ENCODE data around the gene TRNP1. TPM values are rescaled to one million over a fixed set of nuclear protein-coding genes. Genes with fewer than 3 reads are reported as not detected.
"Not testable (repeated sequence)": the region's sequence is repeated elsewhere in the genome, so short reads cannot be mapped to it uniquely, and the experiment has no call there.

The TRNP1 gene, protein sequence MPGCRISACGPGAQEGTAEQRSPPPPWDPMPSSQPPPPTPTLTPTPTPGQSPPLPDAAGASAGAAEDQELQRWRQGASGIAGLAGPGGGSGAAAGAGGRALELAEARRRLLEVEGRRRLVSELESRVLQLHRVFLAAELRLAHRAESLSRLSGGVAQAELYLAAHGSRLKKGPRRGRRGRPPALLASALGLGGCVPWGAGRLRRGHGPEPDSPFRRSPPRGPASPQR
- polyA plus RNA-seq (2013, experiment 1 of 2): 21.5 TPM
- 22.9 TPM for polyA plus RNA-seq (2013, experiment 2 of 2)

DNA sequence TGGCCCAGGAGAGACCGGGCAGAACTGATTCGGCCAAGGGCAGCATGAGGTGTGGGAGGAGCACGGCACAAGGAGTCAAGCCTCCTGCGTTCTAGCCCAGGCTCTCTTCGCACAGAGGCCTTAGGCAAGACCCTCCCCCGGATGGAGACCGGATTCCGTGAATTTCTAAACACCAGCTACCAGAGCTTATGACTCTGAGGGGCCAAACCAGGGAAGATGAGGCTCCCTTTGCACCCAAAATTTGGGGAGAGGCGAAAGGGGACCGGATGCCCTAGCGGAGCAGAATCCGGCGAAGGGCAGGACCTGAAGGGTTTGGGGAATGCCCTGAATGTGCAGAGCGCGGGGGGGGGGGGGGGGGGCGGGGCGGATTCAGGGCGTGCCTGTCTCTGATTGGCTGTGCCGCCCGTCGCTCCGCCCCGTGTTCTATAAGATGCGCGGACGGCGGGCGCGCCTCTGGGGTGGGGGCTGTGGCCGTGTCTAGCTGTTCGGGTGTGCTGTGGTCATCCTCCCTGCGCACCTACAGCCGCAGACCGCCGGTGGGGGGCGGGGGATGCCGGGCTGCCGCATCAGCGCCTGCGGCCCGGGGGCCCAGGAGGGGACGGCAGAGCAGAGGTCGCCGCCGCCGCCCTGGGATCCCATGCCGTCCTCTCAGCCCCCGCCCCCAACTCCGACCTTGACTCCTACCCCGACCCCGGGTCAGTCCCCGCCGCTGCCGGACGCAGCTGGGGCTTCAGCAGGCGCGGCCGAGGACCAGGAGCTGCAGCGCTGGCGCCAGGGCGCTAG, at the start of gene TRNP1:
Gene TRNP1 (plus strand): TSS at position 456 of the 783 bp plus-strand sequence. CDS start 95 bp downstream, at position 551.
- Histone ChIP-seq H3K4me1 (ENCODE audit: insufficient read depth, low read length) (peaks cover 29% of the 10 kb centered on the region), H3K9ac (ENCODE audit: low read depth, low read length) (peak within 1 kb of the TSS; percentile 75), H3K27me3 (ENCODE audit: insufficient read depth, low read length) (peaks cover 34% of the 10 kb centered on the region; the same call in 1 of the 2 replicates), H3K4me3 (ENCODE audit: low read length) (peak within 1 kb of the TSS; percentile 81), H3K36me3 (ENCODE audit: insufficient read depth, low read length) (peaks cover 9% of the 10 kb centered on the region), H3K9me3 (ENCODE audit: insufficient read depth, low read depth, low read length) (no peaks in the 10 kb centered on the region), H3K27ac (ENCODE audit: low read depth, low read length) (peak within 1 kb of the TSS; percentile 14; the same call in 1 of the 2 replicates)
- WGBS: 1% methylated on average over 56 of the region's 61 CpGs

DNA sequence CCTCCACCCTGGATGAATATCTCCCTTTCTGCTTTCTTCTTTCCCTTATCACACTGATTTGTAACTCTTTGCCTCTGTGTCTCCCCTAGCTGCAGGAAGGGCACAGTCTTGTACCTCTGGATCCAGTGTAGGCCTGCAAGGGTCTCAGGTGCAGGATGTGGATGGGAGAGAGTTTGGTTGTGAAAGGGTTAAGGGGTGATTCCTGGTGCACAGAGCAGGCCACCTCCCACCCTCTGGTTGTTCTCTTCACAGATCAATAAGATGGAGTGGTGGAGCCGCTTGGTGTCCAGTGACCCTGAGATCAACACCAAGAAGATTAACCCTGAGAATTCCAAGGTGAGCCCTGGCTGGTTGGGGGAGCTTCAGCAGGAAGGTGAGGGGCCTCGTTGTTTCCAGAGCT, 48.4 kb upstream of the TRNP1 start:
- Histone ChIP-seq H3K9ac (ENCODE audit: low read depth, low read length) (no peak overlapping the region), H3K4me3 (ENCODE audit: low read length) (no peak overlapping the region), H3K27me3 (ENCODE audit: insufficient read depth, low read length) (no peaks in the 10 kb centered on the region), H3K36me3 (ENCODE audit: insufficient read depth, low read length) (peaks cover 72% of the 10 kb centered on the region), H3K27ac (ENCODE audit: low read depth, low read length) (no peak overlapping the region), H3K4me1 (ENCODE audit: insufficient read depth, low read length) (no peaks in the 10 kb centered on the region), H3K9me3 (ENCODE audit: insufficient read depth, low read depth, low read length) (no peaks in the 10 kb centered on the region)
- 92% methylated on average over 2 of the region's 2 CpGs for WGBS

DNA sequence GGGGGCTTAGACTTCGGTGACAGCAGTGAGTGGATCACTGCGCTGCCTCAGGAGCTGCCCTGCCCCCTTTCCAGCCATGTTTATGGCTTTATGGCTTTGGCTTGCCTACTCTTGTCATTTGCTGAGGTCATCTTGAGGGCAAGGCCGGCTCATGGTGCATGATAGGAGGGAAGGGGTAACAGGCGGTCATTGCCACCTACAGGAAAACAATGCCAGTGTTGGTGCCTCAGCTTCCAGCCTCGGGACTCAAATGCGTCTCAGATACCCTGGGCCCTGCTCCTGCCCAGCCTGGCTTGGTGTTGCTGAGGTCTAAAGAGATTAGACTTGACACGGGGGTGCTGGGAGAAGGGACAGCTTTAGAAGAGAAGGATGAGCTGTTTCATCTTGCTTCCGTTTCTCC, 47.8 kb upstream of the TRNP1 start:
- no peak overlapping the region for H3K27ac ChIP-seq (ENCODE audit: low read depth, low read length)
- no peaks in the 10 kb centered on the region for H3K9me3 ChIP-seq (ENCODE audit: insufficient read depth, low read depth, low read length)
- H3K27me3 ChIP-seq (ENCODE audit: insufficient read depth, low read length): no peaks in the 10 kb centered on the region
- WGBS: 94% methylated on average over 8 of the region's 8 CpGs
- H3K9ac ChIP-seq (ENCODE audit: low read depth, low read length): no peak overlapping the region
- H3K4me1 ChIP-seq (ENCODE audit: insufficient read depth, low read length): no peaks in the 10 kb centered on the region
- H3K36me3 ChIP-seq (ENCODE audit: insufficient read depth, low read length): peaks cover 72% of the 10 kb centered on the region
- H3K4me3 ChIP-seq (ENCODE audit: low read length): no peak overlapping the region

DNA sequence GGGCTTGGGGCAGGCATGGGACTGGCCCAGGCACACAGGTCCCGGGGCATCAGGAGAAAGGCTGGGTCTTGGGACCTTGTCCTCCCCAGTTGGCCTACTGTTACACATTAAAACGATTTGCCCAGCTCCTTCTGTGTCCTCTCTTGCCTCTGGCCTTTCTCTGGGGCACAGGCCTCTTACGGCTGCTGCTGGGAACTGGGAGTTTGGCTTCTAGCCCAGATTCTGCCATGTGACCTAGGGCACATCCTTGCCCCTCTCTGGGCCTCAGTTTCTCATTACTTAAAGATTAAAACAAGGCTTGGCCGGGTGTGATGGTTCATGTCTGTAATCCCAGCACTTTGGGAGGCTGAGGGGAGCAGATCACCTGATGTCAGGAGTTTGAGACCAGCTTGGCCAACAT, 47.2 kb upstream of the TRNP1 start:
- Histone ChIP-seq H3K36me3 (ENCODE audit: insufficient read depth, low read length) (peaks cover 68% of the 10 kb centered on the region), H3K27ac (ENCODE audit: low read depth, low read length) (no peak overlapping the region)
- 94% methylated on average over 4 of the region's 4 CpGs for WGBS

DNA sequence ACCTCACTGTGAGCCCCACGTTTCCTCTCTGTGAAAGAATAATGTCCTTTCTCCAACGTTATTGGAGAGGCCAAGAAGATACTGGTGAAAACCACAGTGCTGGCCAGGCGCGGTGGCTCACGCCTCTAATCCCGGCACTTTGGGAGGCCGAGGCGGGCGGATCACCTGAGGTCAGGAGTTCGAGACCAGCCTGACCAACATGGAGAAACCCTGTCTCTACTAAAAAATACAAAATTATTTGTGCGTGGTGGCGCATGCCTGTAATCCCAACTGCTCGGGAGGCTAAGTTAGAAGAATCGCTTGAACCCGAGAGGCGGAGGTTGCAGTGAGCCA, 44.8 kb upstream of the TRNP1 start:
- H3K9ac ChIP-seq (ENCODE audit: low read depth, low read length); H3K27me3 ChIP-seq (ENCODE audit: insufficient read depth, low read length); H3K27ac ChIP-seq (ENCODE audit: low read depth, low read length); H3K4me1 ChIP-seq (ENCODE audit: insufficient read depth, low read length); H3K9me3 ChIP-seq (ENCODE audit: insufficient read depth, low read depth, low read length); H3K4me3 ChIP-seq (ENCODE audit: low read length): not testable (repeated sequence)
- 96% methylated on average over 16 of the region's 16 CpGs for WGBS
- peaks cover 48% of the 10 kb centered on the region for H3K36me3 ChIP-seq (ENCODE audit: insufficient read depth, low read length)

More for the DNA sequence above, 47.2 kb upstream of the TRNP1 start:
- H3K4me1 ChIP-seq (ENCODE audit: insufficient read depth, low read length): no peaks in the 10 kb centered on the region
- H3K27me3 ChIP-seq (ENCODE audit: insufficient read depth, low read length): no peaks in the 10 kb centered on the region
- H3K4me3 ChIP-seq (ENCODE audit: low read length): no peak overlapping the region
- no peak overlapping the region for H3K9ac ChIP-seq (ENCODE audit: low read depth, low read length)
- H3K9me3 ChIP-seq (ENCODE audit: insufficient read depth, low read depth, low read length): no peaks in the 10 kb centered on the region

DNA sequence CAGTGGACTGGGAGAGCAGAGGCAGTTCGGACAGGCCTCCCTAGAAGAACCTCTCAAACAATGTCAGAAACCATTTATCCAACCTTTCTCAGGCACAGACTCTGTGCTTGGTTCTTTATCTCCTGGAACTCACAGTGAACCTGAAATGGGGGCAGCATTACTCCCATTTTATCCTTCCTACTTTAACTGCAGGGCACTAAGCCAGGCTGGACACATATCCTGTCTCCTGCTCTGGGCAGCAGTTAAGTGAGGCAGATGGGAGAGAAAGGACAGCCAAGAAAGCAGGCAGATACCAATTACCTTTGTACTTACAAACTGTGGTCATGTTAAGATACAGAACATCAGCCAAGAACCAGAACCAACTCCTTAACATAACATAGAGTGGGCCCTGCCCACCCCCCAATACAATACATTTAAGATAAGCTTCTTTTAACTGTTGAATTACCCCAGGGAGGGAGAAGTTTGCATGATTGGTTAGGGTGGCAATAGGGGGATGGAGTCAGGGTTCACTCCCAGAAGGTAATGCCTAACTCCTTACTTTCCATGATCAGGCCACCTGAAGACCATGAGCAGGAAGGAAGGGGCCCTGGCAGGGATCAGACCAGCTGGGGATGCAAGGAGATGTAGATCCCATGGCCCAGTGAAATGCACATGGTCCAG, 44.1 kb upstream of the TRNP1 start:
- Histone ChIP-seq H3K4me1 (ENCODE audit: insufficient read depth, low read length) (no peaks in the 10 kb centered on the region), H3K27ac (ENCODE audit: low read depth, low read length) (no peak overlapping the region)

DNA sequence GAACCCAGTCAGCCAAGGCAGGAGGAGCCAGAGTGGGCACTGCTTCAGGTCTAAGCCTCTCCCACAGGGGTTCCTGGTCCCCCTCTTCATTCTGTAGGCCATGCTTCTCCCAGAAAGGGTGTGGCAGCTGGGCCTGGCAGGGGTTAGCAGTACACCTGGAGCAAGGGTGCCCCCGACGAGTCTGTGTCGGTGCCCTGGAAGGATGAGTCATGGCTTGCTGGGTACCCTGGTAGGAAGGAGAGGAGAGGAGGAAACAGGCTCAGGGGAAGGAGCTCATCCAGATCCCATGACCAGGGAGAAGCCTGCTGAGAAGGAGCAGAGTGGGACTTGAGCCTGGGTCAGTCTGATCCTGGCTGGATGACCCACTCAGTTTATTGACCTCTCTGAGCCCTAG, 43.6 kb upstream of the TRNP1 start:
- 98% methylated on average over 3 of the region's 3 CpGs for WGBS
- Histone ChIP-seq H3K9me3 (ENCODE audit: insufficient read depth, low read depth, low read length) (no peaks in the 10 kb centered on the region), H3K4me3 (ENCODE audit: low read length) (no peak overlapping the region), H3K36me3 (ENCODE audit: insufficient read depth, low read length) (peaks cover 38% of the 10 kb centered on the region), H3K27ac (ENCODE audit: low read depth, low read length) (no peak overlapping the region), H3K4me1 (ENCODE audit: insufficient read depth, low read length) (no peaks in the 10 kb centered on the region), H3K9ac (ENCODE audit: low read depth, low read length) (no peak overlapping the region), H3K27me3 (ENCODE audit: insufficient read depth, low read length) (no peaks in the 10 kb centered on the region)

More for the DNA sequence above, 44.1 kb upstream of the TRNP1 start:
- Histone ChIP-seq H3K27me3 (ENCODE audit: insufficient read depth, low read length) (no peaks in the 10 kb centered on the region), H3K9me3 (ENCODE audit: insufficient read depth, low read depth, low read length) (no peaks in the 10 kb centered on the region), H3K4me3 (ENCODE audit: low read length) (no peak overlapping the region), H3K36me3 (ENCODE audit: insufficient read depth, low read length) (peaks cover 42% of the 10 kb centered on the region), H3K9ac (ENCODE audit: low read depth, low read length) (no peak overlapping the region)
- 81% methylated on average over 1 of the region's 1 CpG for WGBS

DNA sequence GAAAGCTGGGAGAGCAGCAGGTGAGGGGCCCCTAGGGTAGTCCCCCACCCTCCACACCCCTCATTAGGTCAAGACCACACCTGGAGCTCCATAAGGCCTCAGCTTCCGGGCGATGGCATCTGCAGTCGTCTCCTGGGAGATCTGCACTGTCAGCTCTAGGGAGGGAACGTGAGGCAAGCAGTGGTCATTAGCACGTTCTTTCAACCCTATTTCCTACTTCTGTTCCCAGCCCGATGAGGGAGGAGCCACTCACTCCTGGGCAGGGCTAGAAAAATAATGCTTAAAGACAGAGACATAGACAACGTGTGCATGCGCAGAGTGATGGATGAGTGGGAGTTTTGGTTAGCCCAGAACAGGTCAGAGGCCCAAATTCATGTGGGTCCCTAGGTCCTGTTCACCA, 42.9 kb upstream of the TRNP1 start:
- WGBS: 82% methylated on average over 8 of the region's 8 CpGs
- no peak overlapping the region for H3K4me3 ChIP-seq (ENCODE audit: low read length)
- H3K27ac ChIP-seq (ENCODE audit: low read depth, low read length): no peak overlapping the region
- H3K27me3 ChIP-seq (ENCODE audit: insufficient read depth, low read length): no peaks in the 10 kb centered on the region
- H3K4me1 ChIP-seq (ENCODE audit: insufficient read depth, low read length): no peaks in the 10 kb centered on the region
- no peaks in the 10 kb centered on the region for H3K9me3 ChIP-seq (ENCODE audit: insufficient read depth, low read depth, low read length)
- no peak overlapping the region for H3K9ac ChIP-seq (ENCODE audit: low read depth, low read length)
- peaks cover 31% of the 10 kb centered on the region for H3K36me3 ChIP-seq (ENCODE audit: insufficient read depth, low read length)

DNA sequence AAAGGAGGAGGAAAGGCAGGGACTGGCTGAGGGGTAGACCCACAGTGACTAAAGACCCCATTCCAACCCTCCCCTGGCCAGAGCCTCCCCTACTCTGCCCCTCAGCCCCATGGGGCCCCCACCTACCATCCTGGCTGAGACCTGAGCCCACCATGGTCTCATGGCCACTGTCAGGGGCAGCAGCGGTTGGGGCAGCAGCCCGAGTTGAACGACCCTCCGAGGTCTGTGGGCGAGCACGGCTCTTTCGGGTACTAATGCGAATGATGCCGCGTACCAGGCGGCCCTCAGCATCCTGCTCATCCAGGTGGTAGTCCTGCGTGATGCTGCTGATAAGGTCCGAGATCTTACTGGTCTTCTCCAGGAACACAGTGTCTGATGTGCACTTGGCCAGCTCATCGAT, 42.3 kb upstream of the TRNP1 start:
- Histone ChIP-seq H3K27me3 (ENCODE audit: insufficient read depth, low read length) (no peaks in the 10 kb centered on the region), H3K9ac (ENCODE audit: low read depth, low read length) (no peak overlapping the region), H3K4me1 (ENCODE audit: insufficient read depth, low read length) (no peaks in the 10 kb centered on the region), H3K4me3 (ENCODE audit: low read length) (no peak overlapping the region), H3K9me3 (ENCODE audit: insufficient read depth, low read depth, low read length) (no peaks in the 10 kb centered on the region), H3K36me3 (ENCODE audit: insufficient read depth, low read length) (peaks cover 25% of the 10 kb centered on the region), H3K27ac (ENCODE audit: low read depth, low read length) (no peak overlapping the region)
- 96% methylated on average over 14 of the region's 14 CpGs for WGBS

DNA sequence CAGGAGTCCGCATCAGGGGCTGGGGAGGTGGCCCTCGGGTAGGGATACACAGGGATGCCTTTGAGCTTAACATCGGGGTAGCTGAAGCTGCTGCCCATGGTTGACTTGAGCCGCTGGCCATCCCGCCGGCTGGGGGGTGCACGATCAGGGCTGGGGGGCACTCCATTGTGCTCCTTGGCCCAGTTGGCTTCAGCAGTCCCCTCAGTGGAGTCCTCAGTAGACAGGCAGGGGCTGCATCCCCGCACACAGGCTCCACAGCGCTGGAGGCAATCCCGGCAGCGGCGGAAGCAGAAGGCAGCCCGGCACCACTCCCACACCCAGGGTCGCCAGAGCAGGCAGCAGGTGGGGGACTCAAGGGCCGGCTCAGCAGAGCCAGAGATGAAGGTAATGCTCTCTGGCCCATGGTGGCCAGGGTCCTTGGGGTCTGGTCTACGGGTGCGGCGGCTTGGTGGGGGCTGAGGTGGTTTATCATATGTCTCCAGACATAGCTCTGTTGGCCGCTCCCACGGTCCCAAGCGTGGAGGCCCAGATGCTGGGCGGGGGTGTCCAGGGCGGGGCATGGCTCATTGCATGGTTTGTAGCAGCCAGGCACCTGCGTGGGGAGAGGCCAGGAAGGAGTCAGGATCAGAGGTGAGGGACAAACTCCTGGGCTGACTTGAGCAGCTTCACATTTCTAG, 41.5 kb upstream of the TRNP1 start:
- Histone ChIP-seq H3K4me1 (ENCODE audit: insufficient read depth, low read length) (no peaks in the 10 kb centered on the region), H3K27ac (ENCODE audit: low read depth, low read length) (no peak overlapping the region), H3K4me3 (ENCODE audit: low read length) (no peak overlapping the region), H3K9me3 (ENCODE audit: insufficient read depth, low read depth, low read length) (no peaks in the 10 kb centered on the region), H3K9ac (ENCODE audit: low read depth, low read length) (no peak overlapping the region), H3K27me3 (ENCODE audit: insufficient read depth, low read length) (no peaks in the 10 kb centered on the region), H3K36me3 (ENCODE audit: insufficient read depth, low read length) (peaks cover 18% of the 10 kb centered on the region)
- 93% methylated on average over 24 of the region's 24 CpGs for WGBS

DNA sequence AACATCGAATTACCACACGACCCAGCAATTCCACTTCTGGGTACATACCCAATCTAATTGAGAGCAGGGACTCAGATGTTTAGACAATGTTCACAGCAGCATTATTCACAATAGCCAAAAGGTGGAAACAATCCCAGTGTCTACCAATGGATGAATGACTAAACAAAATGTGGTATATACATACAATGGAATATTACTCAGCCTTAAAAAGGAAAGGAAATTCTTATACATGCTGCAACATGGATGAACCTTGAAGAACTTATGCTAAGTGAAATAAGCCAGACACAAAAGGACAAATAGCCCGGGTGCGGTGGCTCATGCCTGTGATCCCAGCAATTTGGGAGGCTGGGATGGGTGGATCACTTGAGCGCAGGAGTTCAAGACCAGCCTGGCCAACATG, 40.1 kb upstream of the TRNP1 start:
- Histone ChIP-seq H3K27me3 (ENCODE audit: insufficient read depth, low read length) (0 out of 2 replicates have a peak, but pooled peaks cover 2% of the 10 kb centered on the region), H3K27ac (ENCODE audit: low read depth, low read length) (no peak overlapping the region), H3K9me3 (ENCODE audit: insufficient read depth, low read depth, low read length) (no peaks in the 10 kb centered on the region), H3K36me3 (ENCODE audit: insufficient read depth, low read length) (peaks cover 14% of the 10 kb centered on the region; the same call in 1 of the 2 replicates), H3K4me3 (ENCODE audit: low read length) (no peak overlapping the region), H3K9ac (ENCODE audit: low read depth, low read length) (no peak overlapping the region), H3K4me1 (ENCODE audit: insufficient read depth, low read length) (no peaks in the 10 kb centered on the region)
- 98% methylated on average over 5 of the region's 5 CpGs for WGBS

Measured in HUES64 (cell line).